ENCODE results near the gene NMRK2. TPM values are rescaled to one million over a fixed set of nuclear protein-coding genes. Genes with fewer than 3 reads are reported as not detected.
"Not testable (repeated sequence)": the region's sequence is repeated elsewhere in the genome, so short reads cannot be mapped to it uniquely, and the experiment has no call there.

NMRK2 gene
- total RNA-seq, 1 donor from 2014 or later = not detected

DNA sequence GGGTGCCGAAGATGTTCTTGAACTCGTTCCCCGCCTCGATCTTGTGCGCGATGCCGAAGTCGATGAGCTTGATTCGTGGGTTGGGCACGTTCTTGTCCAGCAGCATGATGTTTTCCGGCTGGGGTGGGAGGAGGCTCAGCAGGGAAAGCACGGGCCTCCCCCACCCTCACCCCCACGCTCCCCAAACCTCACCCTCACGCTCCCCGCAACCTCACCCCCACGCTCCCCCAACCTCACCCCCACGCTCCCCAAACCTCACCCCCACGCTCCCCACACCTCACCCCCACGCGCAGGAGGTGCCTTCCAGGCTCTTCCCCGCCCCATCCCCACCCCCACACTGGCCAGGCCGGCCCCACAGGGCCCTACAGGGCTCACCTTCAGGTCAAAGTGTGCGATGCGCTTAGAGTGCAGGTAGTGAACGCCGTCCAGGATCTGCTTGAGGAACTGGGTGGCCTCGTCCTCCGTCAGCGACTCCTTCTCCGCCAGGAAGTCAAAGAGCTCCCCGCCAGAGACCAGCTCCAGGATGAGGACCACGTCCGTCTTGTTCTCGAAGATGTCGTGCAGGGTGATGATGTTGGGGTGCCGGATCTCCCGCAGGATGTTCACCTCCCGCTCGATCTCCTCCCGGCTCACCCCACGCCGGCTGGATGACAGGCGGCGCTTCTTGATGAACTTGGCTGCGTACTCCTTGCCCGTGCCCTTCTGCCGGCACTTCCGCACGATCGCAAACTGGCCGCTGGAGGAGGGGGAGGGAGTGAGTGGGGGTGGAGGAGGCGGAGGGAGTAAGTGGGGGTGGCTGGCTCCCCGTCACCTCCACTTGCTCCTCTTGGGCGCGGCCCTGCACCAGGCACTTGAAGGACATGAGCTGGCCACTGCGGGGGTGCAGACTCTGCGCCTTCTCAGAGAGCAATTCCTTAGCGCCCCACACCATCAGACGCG is 31.7 kb downstream of the NMRK2 start:
- no peak for DNase-seq (ENCODE audit: low spot score)

DNA sequence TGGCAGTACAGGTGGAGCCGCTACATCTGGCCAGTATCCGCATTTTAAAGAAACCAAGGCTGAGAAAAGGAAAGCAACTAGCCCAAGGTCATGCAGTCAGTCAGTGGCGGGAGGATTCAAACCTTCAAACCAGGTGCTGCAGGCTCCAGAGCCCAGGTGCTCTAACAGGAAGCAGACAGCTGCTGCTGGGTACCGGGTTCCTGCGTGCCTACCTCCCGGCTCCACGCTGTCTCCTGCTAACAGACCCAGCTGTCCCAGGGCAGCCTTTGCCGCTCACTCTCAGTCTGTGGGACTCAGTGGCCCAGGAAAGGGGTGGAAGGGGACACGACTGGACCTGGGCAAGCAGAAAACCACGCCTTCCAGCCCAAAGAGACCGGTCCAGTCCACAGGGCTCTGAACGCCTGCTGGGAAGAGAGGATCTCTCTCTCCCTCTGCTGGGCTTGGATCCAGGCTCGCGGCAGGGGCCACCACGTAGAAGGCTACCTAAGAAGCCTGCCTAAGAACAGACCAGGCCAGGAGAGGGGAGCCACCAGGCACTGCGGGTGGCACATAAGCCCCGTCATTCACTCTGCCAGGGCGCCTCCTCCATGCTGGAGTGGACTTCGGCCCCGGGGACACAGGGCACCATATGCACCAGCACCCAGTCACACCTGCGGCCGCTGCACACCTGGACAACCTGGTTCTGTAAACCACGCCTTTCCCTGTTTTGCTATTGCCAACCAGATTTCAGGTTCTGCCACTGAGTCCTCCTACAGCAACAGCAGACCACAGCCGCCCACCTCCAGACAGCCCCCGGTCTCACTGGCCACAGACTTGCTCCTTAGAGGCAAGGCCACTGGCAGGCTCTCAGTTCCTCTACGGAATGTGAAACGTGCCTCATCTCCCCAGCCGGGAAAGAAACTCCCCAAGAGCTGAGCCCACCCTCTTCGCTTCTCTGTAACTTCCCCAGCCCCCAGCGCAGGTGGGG is 33.5 kb downstream of the NMRK2 start:
- DNase-seq (ENCODE audit: low spot score) = no peak

DNA sequence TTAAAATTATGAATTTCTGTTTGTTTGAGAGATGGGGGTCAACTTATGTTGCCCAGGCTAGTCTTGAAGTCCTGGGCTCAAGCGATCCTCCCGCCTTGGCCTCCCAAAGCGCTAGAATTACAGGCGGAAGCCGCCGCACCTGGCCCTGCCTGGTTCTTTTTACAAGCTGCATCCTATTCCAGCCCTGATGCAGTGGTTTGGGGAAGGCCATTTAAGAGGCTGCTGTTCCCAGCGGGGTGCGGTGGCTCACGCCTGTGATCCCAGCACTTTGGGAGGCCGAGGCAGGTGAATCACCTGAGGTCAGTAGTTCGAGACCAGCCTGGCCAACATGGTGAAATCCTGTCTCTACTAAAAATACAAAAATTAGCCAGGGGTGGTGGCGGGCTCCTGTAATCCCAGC is 35.1 kb downstream of the NMRK2 start:
- DNase-seq (ENCODE audit: low spot score) = not testable (repeated sequence)

DNA sequence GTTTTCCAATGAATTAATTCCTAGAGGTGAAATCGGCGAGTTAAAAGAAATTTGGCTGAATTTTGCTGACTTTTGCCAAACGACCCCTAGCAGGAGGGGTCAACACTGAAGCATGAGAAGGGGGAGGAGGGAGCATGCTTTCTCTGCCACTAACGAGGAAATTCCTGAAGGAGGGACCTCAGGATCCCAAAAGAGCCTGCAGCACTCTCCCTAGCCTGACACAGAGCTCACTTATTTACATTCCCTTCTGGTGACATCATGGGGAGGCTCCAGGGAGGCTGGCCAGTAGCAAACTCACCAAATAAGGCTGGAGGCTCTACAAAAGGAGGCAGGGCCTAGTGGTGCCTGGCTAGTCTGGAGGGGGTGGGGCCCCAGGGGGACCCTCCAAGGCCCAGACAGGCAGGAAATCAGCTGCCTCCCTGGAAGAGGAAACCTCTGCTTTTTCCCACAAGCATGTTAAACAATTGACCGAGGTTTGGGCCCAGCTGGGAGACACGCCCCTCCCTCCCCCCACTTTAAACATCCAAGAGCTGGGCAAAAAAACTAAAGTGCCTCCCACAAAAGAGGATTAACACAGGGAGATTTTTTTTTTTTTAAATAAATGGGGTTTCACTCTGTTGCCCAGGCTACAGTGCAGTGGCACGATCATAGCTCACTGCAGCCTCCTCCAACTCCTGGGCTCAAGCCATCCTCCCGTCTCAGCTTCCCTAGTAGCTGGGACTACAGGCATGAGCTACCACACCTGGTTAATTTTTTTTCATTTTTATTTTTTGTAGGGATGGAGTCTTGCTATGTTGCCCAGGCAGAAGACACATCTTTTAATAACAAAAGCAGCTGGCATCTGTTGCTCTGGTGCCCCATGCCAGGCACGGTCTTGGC is 35.9 kb downstream of the NMRK2 start:
- peak; percentile 89 for DNase-seq (ENCODE audit: low spot score)

DNA sequence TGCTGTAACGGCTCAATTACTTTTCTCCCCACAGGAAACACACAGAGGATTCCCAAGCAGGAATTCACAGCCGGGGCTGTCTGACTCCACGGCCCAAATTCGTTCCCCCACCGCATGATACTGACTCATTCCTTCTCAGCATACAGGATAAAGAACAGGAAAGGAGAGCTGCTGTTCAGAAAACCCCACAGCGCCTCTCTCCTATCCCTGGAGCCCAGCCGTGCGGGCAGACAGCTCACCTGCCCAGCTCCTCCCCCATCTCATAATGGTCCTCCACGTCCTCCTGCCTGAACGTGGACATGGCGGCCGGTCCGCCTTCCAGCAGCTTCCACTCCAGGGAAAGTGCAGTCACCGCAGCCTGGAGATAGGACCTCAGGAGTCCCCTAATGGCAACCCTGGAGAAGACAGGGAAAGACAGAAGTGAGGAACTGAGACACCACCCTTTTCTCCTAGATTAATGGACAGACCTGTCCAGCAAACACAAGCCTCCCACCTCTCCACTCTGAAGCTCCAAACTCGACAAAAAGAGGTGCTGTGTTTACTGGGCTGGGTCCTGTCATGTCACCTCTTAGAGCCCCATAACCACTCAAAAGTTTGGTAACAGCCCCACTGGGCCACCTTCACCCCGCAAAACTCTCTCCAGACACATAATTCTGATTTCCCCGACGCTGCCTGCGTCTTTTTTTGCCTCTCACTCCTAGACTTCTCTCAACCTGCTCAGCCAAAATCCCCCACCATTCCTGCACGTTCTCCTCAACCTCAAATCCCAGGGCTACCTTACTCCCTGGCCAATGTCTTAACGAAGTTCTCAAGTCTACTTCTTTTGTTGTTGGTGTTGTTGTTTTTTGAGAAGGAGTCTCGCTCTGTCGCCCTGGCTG is 36.8 kb downstream of the NMRK2 start:
- DNase-seq (ENCODE audit: low spot score) = peak; percentile 47

DNA sequence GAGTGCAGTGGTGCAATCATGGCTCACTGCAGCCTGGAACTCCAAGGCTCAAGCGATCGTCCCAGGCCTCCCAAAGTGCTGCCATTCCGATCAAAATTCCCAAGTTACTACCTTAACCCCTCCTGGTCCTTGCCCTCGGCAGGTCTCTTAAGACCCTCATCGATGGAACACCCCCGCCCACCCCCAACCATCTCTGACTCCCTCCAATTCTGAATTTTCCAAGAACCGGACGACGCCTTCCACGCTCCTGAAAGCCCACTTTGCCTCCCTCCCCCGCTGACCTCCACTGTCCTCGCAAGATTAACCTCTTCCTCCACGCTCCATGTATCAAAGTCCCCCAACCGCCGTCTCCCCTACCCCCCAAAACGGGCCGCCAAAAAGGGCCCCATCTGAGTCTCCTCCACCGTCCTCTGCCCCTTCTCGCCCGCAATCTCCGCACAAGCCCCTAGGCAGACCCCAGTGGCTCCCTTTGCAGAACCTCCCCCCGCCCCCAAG is 37.5 kb downstream of the NMRK2 start:
- peak; percentile 49 for DNase-seq (ENCODE audit: low spot score)

DNA sequence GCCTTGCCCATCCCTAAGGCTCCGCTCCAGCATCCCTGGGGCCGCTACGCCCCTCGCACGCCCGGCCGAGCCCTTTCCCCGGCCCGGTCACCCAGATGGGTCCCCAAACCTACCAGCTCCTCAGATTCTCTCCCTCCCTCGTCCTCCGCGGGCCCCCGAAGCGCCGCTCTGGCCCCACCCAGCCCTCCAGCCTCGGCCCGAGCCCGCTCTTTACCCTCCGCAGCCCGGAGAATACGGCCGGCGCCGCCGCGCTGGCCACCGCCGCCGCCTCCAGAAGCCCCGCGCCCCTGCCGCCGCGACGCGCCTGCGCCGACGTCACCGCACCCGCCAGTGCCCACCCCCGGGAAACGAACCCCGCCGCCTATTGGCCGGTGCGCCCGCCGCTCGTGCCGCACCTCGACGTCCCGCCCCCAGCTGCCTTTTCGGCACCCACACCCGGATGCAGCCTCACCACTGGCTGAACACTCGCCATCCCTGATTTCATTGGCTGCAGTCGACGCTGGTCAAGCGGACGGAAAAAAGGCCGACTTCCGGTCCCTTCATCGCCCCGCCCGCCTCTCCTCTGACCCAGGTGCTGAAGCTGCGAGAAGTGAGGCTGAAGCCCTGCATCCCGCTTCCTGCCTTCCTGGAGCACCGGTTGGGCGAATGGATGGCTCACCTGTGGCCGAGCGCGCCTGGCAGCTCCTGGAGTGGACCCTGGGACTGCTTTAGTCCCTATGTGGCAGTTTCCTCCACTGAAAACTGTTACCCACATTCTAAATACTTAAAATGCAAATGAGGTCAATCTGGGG is 38.1 kb downstream of the NMRK2 start, which contains the start of gene DAPK3:
DAPK3 (minus strand) TSS at position 292 of the 791 bp plus-strand sequence. CDS start 1,364 bp downstream, outside the sequence.
- DNase-seq (ENCODE audit: low spot score) = peak; percentile 98

DNA sequence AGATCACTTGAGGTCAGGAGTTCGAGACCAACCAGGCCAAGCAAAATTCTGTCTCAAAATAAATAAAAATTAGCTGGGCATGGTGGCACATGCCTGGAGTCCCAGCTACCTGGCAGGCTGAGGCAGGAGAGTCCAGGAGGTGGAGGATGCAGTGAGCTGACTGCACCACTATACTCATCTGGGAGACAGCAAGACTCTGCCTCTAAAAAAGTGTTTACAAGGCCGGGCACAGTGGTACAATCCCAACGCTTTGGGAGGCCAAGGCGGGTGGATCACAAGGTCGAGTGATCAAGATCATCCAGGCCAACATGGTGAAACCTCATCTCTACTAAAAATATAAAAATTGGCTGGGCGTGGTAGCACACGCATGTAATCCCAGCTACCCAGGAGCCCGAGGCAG is 42.3 kb downstream of the NMRK2 start:
- DNase-seq (ENCODE audit: low spot score) = no peak

DNA sequence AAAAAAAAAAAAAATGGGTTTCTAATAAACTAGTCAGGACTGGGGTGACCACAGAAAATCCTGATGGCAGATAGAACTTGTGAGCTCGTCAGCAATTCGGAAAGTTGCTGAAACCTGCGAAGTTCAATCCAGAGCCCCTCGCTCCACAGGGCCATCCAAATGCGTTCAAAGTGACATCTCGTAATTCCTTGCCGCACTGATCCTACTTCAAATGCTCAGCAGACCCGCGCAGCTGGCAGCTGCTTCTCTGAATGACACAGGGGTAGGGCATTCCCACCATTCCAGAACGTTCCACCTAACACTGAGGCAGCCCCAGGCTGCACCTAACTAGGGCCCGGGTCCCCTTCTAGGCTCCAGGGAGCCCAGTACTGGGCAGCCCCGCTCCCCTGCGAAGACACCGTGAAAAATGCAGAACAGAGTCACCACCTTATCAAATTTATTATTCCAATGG is 42.8 kb downstream of the NMRK2 start:
- DNase-seq (ENCODE audit: low spot score) = no peak

DNA sequence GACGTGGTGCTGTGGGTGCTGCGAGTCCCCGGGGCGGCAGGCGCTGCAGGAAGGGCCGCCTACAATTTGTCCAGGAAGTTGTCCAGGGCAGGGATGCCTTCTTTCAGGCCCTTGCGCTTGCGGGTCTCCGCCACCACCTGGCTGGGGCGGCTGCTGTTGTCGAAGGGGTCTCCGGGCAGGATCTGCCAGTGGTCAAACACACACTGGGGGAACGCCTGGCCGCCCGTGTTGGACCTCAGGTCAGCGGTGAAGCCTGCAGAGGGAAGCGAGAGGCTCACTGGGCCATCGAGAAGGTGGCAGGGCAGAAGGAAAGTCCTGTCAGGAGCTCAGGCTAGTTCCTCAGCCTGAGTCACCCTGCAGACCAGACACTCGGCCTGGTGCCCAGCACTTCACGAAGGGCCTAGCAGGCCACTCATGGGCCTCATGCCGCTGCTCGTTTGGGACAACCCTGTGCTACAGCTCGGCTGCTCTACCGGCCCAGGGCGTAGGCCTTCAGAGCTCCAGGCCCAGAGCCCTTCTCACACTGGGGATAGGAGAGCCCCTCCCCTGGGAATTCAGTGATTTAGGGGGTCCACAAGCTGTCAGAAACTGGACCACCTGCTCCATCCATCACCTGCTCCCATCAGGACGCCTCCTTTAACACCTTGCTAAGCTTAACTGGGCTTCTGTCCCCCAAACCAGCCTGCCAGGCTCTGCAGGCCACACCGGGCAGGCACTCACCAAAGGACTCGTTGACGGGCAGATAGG is 43.8 kb downstream of the NMRK2 start:
- peak; percentile 55 for DNase-seq (ENCODE audit: low spot score)

DNA sequence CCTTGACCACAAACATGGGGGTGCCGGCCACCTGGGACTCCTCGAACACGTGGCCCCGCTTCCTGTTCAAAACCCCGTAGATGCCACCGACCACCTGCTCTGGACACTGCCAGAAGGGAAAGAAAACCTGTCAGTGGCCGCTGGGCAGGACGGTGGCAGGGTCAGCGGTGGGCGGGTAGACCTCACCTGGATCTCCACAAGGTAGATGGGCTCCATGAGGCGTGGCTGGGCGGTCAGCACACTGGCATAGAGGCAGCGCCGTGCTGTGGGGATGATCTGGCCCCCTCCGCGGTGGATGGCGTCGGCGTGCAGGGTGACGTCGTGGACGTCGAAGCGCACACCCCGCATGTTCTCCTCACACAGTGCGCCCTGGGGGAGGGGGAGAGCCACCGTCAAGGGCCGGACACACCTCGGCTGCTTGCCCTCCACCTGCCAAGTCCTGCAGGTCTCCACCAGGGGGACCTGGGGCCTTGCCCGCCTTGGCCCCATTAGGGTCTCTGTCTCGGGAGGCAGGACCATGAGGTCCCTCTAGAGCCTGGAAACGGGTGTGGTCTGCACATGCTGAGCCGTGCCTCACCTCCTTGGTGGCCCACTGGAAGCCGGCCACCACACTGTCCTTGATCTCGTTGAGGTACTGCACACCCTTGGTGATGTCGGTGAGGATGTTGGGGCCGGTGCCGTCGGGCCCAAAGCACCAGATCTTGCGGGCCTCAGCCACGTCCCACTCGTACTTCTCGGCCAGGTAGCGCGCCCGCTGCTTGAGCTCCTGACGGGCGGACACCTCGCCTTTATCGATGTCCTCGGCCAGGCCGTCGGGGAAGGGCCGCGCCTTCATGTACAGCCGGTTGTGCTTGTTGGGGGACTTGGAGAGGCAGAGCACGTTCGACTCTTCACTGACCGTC is 44.6 kb downstream of the NMRK2 start:
- DNase-seq (ENCODE audit: low spot score) = peak; percentile 43

DNA sequence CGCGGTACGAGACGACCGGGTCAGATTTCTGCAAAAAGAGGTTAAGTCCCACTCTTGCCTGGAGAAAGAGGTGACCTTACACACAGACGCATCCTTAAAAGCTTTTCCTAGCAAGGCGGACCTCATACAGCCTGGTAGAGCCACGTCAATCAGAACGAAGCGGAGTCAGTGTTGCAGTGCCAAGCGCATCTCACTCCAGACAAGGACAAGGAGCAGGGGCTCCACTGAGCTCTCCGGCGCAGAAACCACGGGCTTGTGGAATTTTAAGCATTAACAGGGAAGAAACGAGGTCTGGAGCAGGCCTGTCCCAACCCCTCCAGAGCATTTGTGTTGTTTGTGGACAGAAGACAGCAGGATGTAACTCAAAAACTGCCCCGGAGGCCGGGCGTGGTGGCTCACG is 45.3 kb downstream of the NMRK2 start:
- DNase-seq (ENCODE audit: low spot score) = no peak

DNA sequence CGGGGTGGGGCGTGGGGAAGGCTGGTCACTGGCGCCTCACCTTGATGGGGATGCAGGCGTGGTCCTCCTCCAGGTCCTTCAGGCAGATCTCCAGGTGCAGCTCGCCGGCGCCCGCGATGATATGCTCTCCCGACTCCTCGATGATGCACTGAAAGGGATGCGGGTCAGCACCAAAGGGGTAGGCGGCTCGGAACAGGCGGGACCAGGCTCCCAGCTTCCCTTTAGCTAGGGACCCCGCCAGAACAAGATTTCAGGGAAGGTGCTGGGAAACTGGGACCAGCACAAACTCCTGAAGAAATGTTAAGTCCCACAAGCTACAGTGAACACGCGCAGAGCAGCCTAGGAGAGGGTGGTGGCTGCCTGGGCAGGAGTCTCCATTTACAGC is 46.4 kb downstream of the NMRK2 start:
- DNase-seq (ENCODE audit: low spot score) = peak; percentile 44

DNA sequence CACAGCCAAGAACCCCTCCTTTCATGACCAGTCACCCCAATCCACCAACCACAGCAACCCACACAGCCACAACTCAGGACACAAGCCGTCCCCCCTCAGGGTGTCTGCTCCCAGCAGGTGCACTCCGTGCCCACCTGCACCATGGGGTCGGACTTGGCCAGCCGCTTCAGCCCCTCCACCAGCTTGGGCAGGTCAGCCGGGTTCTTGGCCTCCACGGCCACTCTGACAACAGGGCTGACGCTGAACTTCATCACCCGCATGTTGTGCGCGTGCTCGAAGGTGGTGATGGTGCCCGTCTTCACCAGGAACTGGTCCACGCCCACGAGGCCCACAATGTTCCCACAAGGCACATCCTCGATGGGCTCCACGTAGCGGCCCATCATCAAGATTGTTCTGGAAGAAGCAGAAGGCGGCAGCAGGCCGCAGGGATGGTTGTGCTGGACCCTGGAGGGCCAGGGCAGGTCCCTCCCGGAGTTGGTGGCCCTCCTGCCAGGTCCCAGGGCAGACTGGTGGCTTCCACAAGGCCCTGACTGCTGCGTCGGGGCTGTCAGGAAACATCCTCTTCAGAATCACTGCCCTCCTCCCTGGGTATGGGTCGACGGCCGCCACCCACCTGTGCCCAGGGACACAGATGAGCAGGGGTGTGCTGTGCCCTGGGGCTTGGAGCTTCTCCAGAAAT is 46.9 kb downstream of the NMRK2 start:
- peak; percentile 45 for DNase-seq (ENCODE audit: low spot score)

DNA sequence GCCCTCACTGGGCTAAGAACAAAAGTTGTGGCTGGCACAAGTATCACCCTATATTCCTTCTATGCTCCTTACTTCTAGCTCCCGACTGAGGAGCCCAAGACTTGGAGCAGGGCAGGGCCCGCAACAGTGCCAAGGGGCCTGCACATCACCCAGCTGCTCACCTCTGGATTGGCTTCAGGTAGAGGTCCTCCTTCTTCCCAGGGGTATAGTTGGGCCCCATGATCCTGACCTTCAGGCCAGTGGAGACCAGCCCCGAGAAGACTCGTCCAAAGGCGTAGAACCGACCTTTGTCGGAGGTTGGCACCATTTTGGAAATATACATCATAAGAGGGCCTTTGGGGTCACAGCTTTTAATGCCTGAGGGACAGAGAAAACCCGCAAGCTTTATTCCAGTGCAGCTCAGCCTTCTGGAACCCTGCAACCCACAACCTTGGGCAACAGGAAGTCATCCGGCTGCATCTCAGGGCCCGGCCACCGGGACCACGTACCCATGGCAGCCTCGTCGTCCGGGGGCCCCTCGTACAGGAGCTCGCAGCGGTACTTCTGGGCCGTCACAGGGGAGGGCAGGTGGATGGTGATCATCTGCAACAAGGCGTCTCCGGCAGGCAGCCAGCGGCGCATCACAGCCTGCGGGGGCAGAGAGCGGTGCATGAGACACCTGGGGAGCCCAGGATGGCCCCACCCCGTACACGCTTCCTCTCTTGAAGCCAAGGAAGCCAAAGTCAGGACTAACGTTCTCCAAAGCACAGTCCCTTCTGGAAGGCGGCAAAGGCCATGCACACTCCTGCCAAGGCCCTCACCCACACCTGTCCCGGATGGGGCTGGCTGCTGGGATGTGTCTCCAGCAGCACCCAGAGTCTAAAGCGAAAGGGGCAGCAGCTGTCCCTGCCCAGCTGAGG is 47.7 kb downstream of the NMRK2 start:
- DNase-seq (ENCODE audit: low spot score) = peak; percentile 45

DNA sequence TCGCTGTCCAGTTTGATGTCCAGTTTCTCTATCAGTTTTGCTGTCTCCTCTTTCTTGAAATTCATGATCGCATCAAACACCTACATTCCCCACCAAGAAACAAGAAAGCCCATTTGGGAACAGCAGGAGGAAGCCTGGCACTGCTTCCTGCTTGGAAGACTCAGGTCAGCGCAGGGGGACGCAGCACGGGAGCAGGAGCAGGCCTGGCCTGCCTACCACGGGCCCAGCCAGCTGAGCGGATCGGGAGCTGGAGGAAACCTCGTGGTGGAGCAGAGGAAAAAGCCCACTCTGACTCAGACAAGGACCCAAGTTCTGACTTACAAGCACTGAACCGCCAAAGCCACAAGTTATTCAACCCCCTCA is 48.5 kb downstream of the NMRK2 start:
- peak; percentile 42 for DNase-seq (ENCODE audit: low spot score)
